ENCODE measurements around the gene LRRC31.

The LRRC31 gene

GRCh38 chr3:169863458-169863899 is 6.3 kb downstream of the LRRC31 start:
- peak; percentile 72 for DNase-seq (ENCODE audit: low spot score)

GRCh38 chr3:169861871-169862270 is 7.9 kb downstream of the LRRC31 start:
- DNase-seq (ENCODE audit: low spot score), result no peak

- no peak for DNase-seq (ENCODE audit: low spot score)
Observed at GRCh38 chr3:169857811-169858210, 11.9 kb downstream of the LRRC31 start.

GRCh38 chr3:169855514-169855913 is 14.2 kb downstream of the LRRC31 start:
- DNase-seq (ENCODE audit: low spot score), result no peak

GRCh38 chr3:169850618-169851017 is 19.1 kb downstream of the LRRC31 start:
- DNase-seq (ENCODE audit: low spot score), result no peak

- no peak for DNase-seq (ENCODE audit: low spot score)
Observed at GRCh38 chr3:169848741-169849140, 21.0 kb downstream of the LRRC31 start.

GRCh38 chr3:169847896-169848295 is 21.8 kb downstream of the LRRC31 start:
- no peak for DNase-seq (ENCODE audit: low spot score)

- no peak for DNase-seq (ENCODE audit: low spot score)
Observed at GRCh38 chr3:169846458-169847193, 23.1 kb downstream of the LRRC31 start.

GRCh38 chr3:169842960-169843359 is 26.8 kb downstream of the LRRC31 start:
- DNase-seq (ENCODE audit: low spot score), result no peak

- no peak for DNase-seq (ENCODE audit: low spot score)
Observed at GRCh38 chr3:169841171-169841570, 28.6 kb downstream of the LRRC31 start.

- DNase-seq (ENCODE audit: low spot score), result no peak
Observed at GRCh38 chr3:169838511-169839030, 31.2 kb downstream of the LRRC31 start.

GRCh38 chr3:169836942-169837275 is 32.8 kb downstream of the LRRC31 start:
- DNase-seq (ENCODE audit: low spot score), result no peak

- DNase-seq (ENCODE audit: low spot score), result no peak
Observed at GRCh38 chr3:169836078-169836941, 33.4 kb downstream of the LRRC31 start.

- DNase-seq (ENCODE audit: low spot score), result no peak
Observed at GRCh38 chr3:169835533-169835932, 34.2 kb downstream of the LRRC31 start.

- no peak for DNase-seq (ENCODE audit: low spot score)
Observed at GRCh38 chr3:169827712-169828111, 42.0 kb downstream of the LRRC31 start.

- no peak for DNase-seq (ENCODE audit: low spot score)
Observed at GRCh38 chr3:169825316-169825715, 44.4 kb downstream of the LRRC31 start.

- DNase-seq (ENCODE audit: low spot score), result no peak
Observed at GRCh38 chr3:169822983-169823382, 46.8 kb downstream of the LRRC31 start.

- no peak for DNase-seq (ENCODE audit: low spot score)
Observed at GRCh38 chr3:169822540-169822939, 47.2 kb downstream of the LRRC31 start.

- DNase-seq (ENCODE audit: low spot score), result no peak
Observed at GRCh38 chr3:169822091-169822490, 47.6 kb downstream of the LRRC31 start.

- no peak for DNase-seq (ENCODE audit: low spot score)
Observed at GRCh38 chr3:169818316-169818715, 51.4 kb downstream of the LRRC31 start.

- DNase-seq (ENCODE audit: low spot score), result no peak
Observed at GRCh38 chr3:169815590-169816150, 54.1 kb downstream of the LRRC31 start.

GRCh38 chr3:169813757-169814517 is 55.8 kb downstream of the LRRC31 start:
- DNase-seq (ENCODE audit: low spot score), result no peak
